Loucy (cell line): ENCODE data around the gene LRIG1.

Experiments
- H2AFZ ChIP-seq: fragments of 200-600 bp; sonication (generic); 2 replicates; pipeline ENCODE4 v1.6.0; 2016; ENCODE audit warnings: antibody characterized with exemption, mild to moderate bottlenecking, low read length, moderate library complexity
- H3F3A ChIP-seq: fragments of 200-600 bp; 2 replicates; pipeline ENCODE4 v1.6.0; 2016; ENCODE audit warnings: antibody characterized with exemption, low read depth, mild to moderate bottlenecking
- H3K27me3 ChIP-seq: fragments of 200-600 bp; sonication (generic); 2 replicates; pipeline ENCODE4 v1.6.1; 2014; ENCODE audit warnings: low read length, mild to moderate bottlenecking; ENCODE audit not compliant: insufficient read depth, poor library complexity, severe bottlenecking
- H3K36me3 ChIP-seq: fragments of 200-600 bp; sonication (generic); 2 replicates; pipeline ENCODE4 v1.6.1; 2016; ENCODE audit warnings: low read length; ENCODE audit not compliant: insufficient read depth
- H3K4me1 ChIP-seq: fragments of 200-600 bp; sonication (generic); 2 replicates; pipeline ENCODE4 v1.5.1; 2014; ENCODE audit warnings: low read length, mild to moderate bottlenecking; ENCODE audit not compliant: insufficient read depth, poor library complexity, severe bottlenecking
- H3K4me2 ChIP-seq: fragments of 200-600 bp; sonication (generic); 2 replicates; pipeline ENCODE4 v1.6.0; 2014; ENCODE audit warnings: antibody characterized with exemption, low read length, low read depth, mild to moderate bottlenecking; ENCODE audit not compliant: poor library complexity, severe bottlenecking
- H3K4me3 ChIP-seq: fragments of 200-600 bp; sonication (generic); 2 replicates; pipeline ENCODE4 v1.5.1; 2014; ENCODE audit warnings: low read length, mild to moderate bottlenecking, mixed read lengths; ENCODE audit not compliant: poor library complexity, severe bottlenecking
- H3K79me2 ChIP-seq: fragments of 200-600 bp; sonication (generic); 2 replicates; pipeline ENCODE4 v1.6.1; 2014; ENCODE audit warnings: low read length; ENCODE audit not compliant: insufficient read depth
- H3K9ac ChIP-seq: fragments of 200-600 bp; sonication (generic); 2 replicates; pipeline ENCODE4 v1.6.0; 2014; ENCODE audit warnings: mild to moderate bottlenecking, low read depth, low read length, moderate library complexity; ENCODE audit not compliant: poor library complexity, severe bottlenecking
- H3K9me2 ChIP-seq: fragments of 200-600 bp; sonication (generic); replicated peaks from 2 replicates; pipeline ENCODE4 v1.6.1; 2016; ENCODE audit warnings: low read depth, low read length, mixed read lengths
- H3K9me3 ChIP-seq: fragments of 200-600 bp; sonication (generic); 2 replicates; pipeline ENCODE4 v1.6.1; 2014; ENCODE audit warnings: mild to moderate bottlenecking, antibody characterized with exemption, low read length, low read depth; ENCODE audit not compliant: insufficient read depth
- H4K20me1 ChIP-seq: fragments of 200-600 bp; sonication (generic); 2 replicates; pipeline ENCODE4 v1.6.0; 2014; ENCODE audit warnings: antibody characterized with exemption, low read length, mild to moderate bottlenecking; ENCODE audit not compliant: insufficient read depth, poor library complexity, severe bottlenecking
- EZH2phosphoT487 ChIP-seq: fragments of 200-600 bp; IDR thresholded peaks from 2 replicates; pipeline ENCODE4 v1.6.1; 2018; ENCODE audit warnings: antibody characterized with exemption, mild to moderate bottlenecking, moderate library complexity, borderline replicate concordance
- TF ChIP-seq, protein P1 (sequence below): fragments of 200-600 bp; sonication (generic); conservative IDR thresholded peaks from 2 replicates; pipeline ENCODE4 v1.5.1; 2014; ENCODE audit warnings: mild to moderate bottlenecking, antibody characterized with exemption, low read length

Gene LRIG1

GRCh38 chr3:66494959-66495667 is 5.7 kb downstream of the LRIG1 start:
- peak overlapping the region; percentile 78 for H3K9ac ChIP-seq
- peaks cover 86% of the 10 kb centered on the region for H3K4me1 ChIP-seq
- no peaks in the 10 kb centered on the region for H3K36me3 ChIP-seq
- H3K27me3 ChIP-seq: no peaks in the 10 kb centered on the region
- peaks cover 26% of the 10 kb centered on the region for H4K20me1 ChIP-seq
- H3K9me3 ChIP-seq: no peaks in the 10 kb centered on the region
- H3K4me3 ChIP-seq: peak overlapping the region; percentile 81
- H3K9me2 ChIP-seq: no peaks in the 10 kb centered on the region
- H3K4me2 ChIP-seq: peak overlapping the region; percentile 92
- H3F3A ChIP-seq: peaks cover 6% of the 10 kb centered on the region
- TF ChIP-seq EZH2phosphoT487: no peak
- TF ChIP-seq, protein P1, sequence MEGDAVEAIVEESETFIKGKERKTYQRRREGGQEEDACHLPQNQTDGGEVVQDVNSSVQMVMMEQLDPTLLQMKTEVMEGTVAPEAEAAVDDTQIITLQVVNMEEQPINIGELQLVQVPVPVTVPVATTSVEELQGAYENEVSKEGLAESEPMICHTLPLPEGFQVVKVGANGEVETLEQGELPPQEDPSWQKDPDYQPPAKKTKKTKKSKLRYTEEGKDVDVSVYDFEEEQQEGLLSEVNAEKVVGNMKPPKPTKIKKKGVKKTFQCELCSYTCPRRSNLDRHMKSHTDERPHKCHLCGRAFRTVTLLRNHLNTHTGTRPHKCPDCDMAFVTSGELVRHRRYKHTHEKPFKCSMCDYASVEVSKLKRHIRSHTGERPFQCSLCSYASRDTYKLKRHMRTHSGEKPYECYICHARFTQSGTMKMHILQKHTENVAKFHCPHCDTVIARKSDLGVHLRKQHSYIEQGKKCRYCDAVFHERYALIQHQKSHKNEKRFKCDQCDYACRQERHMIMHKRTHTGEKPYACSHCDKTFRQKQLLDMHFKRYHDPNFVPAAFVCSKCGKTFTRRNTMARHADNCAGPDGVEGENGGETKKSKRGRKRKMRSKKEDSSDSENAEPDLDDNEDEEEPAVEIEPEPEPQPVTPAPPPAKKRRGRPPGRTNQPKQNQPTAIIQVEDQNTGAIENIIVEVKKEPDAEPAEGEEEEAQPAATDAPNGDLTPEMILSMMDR: no peak
- H3K79me2 ChIP-seq: peaks cover 99% of the 10 kb centered on the region
- peak overlapping the region; percentile 29; the same call in 1 of the 2 replicates for H2AFZ ChIP-seq

- Histone ChIP-seq H4K20me1 (peaks cover 17% of the 10 kb centered on the region), H3K4me3 (peak overlapping the region; percentile 81), H3K9me3 (no peaks in the 10 kb centered on the region), H3K79me2 (peaks cover 100% of the 10 kb centered on the region), H3K9ac (peak overlapping the region; percentile 78), H3K36me3 (no peaks in the 10 kb centered on the region), H3F3A (peaks cover 10% of the 10 kb centered on the region), H2AFZ (no peak overlapping the region), H3K4me2 (peak overlapping the region; percentile 92), H3K9me2 (no peaks in the 10 kb centered on the region), H3K4me1 (peaks cover 96% of the 10 kb centered on the region), H3K27me3 (no peaks in the 10 kb centered on the region)
- TF ChIP-seq EZH2phosphoT487: no peak
- TF ChIP-seq, protein P1: no peak
These were observed 7.2 kb downstream of the LRIG1 start for GRCh38 chr3:66493458-66494099.

DNA sequence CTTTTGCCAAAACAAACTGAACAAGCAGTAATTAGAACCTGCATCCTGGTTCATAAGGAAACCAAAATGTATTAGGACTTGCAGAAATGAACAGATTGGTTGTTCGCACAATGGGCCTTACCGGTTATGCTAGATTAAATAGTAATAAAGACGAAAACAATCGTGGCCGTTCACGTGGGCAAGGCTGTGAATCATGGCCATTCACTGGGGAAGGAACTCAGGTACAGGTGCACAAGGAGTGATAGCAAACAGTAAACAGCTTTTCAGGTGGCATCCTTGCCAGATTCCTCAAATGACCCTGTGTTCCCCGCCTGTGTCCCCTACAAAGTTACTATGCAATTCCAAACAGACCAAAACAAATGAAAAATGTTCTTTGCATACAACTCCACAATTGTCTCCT is 8.2 kb downstream of the LRIG1 start:
- H3K79me2 ChIP-seq: peaks cover 100% of the 10 kb centered on the region
- no peak overlapping the region for H2AFZ ChIP-seq
- no peaks in the 10 kb centered on the region for H3K9me2 ChIP-seq
- H3K27me3 ChIP-seq: no peaks in the 10 kb centered on the region
- peak overlapping the region; percentile 81 for H3K4me3 ChIP-seq
- H3K36me3 ChIP-seq: no peaks in the 10 kb centered on the region
- H3K9ac ChIP-seq: peak overlapping the region; percentile 78
- peak overlapping the region; percentile 92 for H3K4me2 ChIP-seq
- H3K9me3 ChIP-seq: no peaks in the 10 kb centered on the region
- H3F3A ChIP-seq: peaks cover 10% of the 10 kb centered on the region
- no peak for TF ChIP-seq EZH2phosphoT487
- TF ChIP-seq, protein P1: no peak
- H4K20me1 ChIP-seq: peaks cover 8% of the 10 kb centered on the region
- H3K4me1 ChIP-seq: peaks cover 95% of the 10 kb centered on the region
